A673 (cell line): ENCODE measurements around the gene ARHGEF33. TPM values are rescaled to one million over a fixed set of nuclear protein-coding genes. Genes with fewer than 3 reads are reported as not detected.

Source experiments
- Bru-seq: library from RNA; stranded (reverse); fragments of 400-500 nt; gene quantifications from one replicate; lab custom pipeline; 2021; lab: Mats Ljungman, UMichigan
- BruChase-seq, 2 experiments: library from RNA; stranded (reverse); fragments of 400-500 nt; gene quantifications; one replicate each; lab custom pipeline; 2021; lab: Mats Ljungman, UMichigan
- BruUV-seq: library from RNA; stranded (reverse); fragments of 400-500 nt; replicated peaks from 2 replicates; lab custom pipeline; 2021; lab: Mats Ljungman, UMichigan
- CTCF ChIA-PET: fragments of 300-600 bp; sonication (Branson Sonifier 250); formaldehyde crosslinking; loops from one replicate; lab custom pipeline; 2022; ENCODE audit warnings: antibody characterized with exemption; lab: Charles Lee
- POLR2A ChIA-PET: fragments of 300-600 bp; sonication (Branson Sonifier 250); formaldehyde crosslinking; loops from one replicate; lab custom pipeline; 2022; ENCODE audit warnings: antibody characterized with exemption; ENCODE audit not compliant: low non-redundant PET; lab: Charles Lee
- DNase-seq: peaks from one replicate; pipeline ENCODE4 v3.0.0-alpha.2; 2015; ENCODE audit warnings: low spot score
- H3K27ac ChIP-seq: fragments of 200-600 bp; sonication (generic); 2 replicates; pipeline ENCODE4 v1.5.1; 2016; ENCODE audit warnings: mixed run types, low read depth, mild to moderate bottlenecking, mixed read lengths, antibody characterized with exemption, low read length; ENCODE audit not compliant: poor library complexity, severe bottlenecking
- H3K27me3 ChIP-seq: fragments of 200-600 bp; sonication (generic); replicated peaks from 2 replicates; pipeline ENCODE4 v1.6.1; 2017; ENCODE audit warnings: mixed run types, low read depth, mild to moderate bottlenecking, mixed read lengths, antibody characterized with exemption, low read length; ENCODE audit not compliant: insufficient read depth, poor library complexity
- H3K36me3 ChIP-seq: fragments of 200-600 bp; sonication (generic); 2 replicates; pipeline ENCODE4 v1.6.1; 2016; ENCODE audit warnings: mixed run types, mild to moderate bottlenecking, mixed read lengths, antibody characterized with exemption, low read length; ENCODE audit not compliant: insufficient read depth, poor library complexity, severe bottlenecking
- H3K4me1 ChIP-seq: fragments of 200-600 bp; sonication (generic); 2 replicates; pipeline ENCODE4 v1.6.1; 2017; ENCODE audit warnings: mixed run types, mild to moderate bottlenecking, mixed read lengths, antibody characterized with exemption, low read length; ENCODE audit not compliant: insufficient read depth, poor library complexity, severe bottlenecking
- H3K4me3 ChIP-seq: fragments of 200-600 bp; sonication (generic); 2 replicates; pipeline ENCODE4 v1.5.1; 2016; ENCODE audit warnings: low read depth, mixed run types, mild to moderate bottlenecking, mixed read lengths, low read length; ENCODE audit not compliant: poor library complexity, severe bottlenecking
- H3K9me3 ChIP-seq: fragments of 200-600 bp; sonication (generic); 2 replicates; pipeline ENCODE4 v1.6.1; 2016; ENCODE audit warnings: mixed run types, low read depth, mild to moderate bottlenecking, mixed read lengths, antibody characterized with exemption, low read length; ENCODE audit not compliant: poor library complexity, severe bottlenecking
- EZH2 ChIP-seq: fragments of 200-600 bp; sonication (generic); IDR thresholded peaks from 2 replicates; pipeline ENCODE4 v1.6.1; 2017; ENCODE audit warnings: borderline replicate concordance, low read depth, mild to moderate bottlenecking, mixed read lengths, antibody characterized with exemption, low read length; ENCODE audit not compliant: poor library complexity, severe bottlenecking
- intact Hi-C: fragments of 100-400 bp; cut with micrococcal nuclease; formaldehyde crosslinking; loops from one replicate; pipeline ENCODE4 v1.10.0; 2022; ENCODE audit not compliant: unreplicated experiment
- long read RNA-seq: library from polyadenylated mRNA; stranded (forward); transcript quantifications from one replicate; pipeline ENCODE4 v2.0.0, GENCODE V29; 2022
- total RNA-seq: library from RNA; stranded (reverse); gene quantifications from 2 replicates; pipeline ENCODE4 v1.2.3, GENCODE V29; 2021
- TF ChIP-seq, protein P1 (sequence below): fragments of 300-800, 200-600 bp; sonication (generic); conservative IDR thresholded peaks from 2 replicates; pipeline ENCODE4 v1.5.1; 2017; ENCODE audit warnings: low read depth, mild to moderate bottlenecking, antibody characterized with exemption, low read length, moderate library complexity, mixed read lengths

Gene ARHGEF33
- total RNA-seq = 0.09 and 0.35 TPM in 2 replicates
- percentile 17 among the genes with signal in this experiment for Bru-seq, nascent RNA
- BruChase-seq, experiment 1, labeled RNA remaining after a 2-hour chase = percentile 35 among the genes with signal in this experiment
- BruChase-seq, experiment 2, labeled RNA remaining after a 6-hour chase = percentile 32 among the genes with signal in this experiment
- long read RNA-seq = 0 reads

DNA sequence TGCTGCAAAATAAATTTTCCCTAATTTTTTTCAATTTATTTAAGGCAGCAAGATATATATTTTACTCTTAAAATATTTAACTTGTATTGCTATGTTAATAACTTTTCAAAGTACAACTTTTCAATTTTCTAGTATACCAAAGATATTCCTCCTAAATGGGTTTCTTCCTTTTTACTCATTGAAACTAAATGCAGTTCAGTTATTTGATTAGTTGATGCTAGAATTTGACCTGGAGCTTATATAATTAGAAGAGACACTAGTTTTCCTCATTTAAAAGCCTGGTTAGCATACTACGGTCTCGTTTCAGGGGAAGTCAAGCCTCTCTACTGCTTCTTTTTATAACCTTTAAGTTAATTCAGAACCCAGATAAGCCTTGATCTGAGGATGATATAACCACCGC, at the start of gene ARHGEF33:
TSS of gene ARHGEF33 (plus strand) at position 301 of the 400 bp plus-strand sequence. CDS start 29,573 bp downstream, outside the sequence.
- DNase-seq = no peak

DNA sequence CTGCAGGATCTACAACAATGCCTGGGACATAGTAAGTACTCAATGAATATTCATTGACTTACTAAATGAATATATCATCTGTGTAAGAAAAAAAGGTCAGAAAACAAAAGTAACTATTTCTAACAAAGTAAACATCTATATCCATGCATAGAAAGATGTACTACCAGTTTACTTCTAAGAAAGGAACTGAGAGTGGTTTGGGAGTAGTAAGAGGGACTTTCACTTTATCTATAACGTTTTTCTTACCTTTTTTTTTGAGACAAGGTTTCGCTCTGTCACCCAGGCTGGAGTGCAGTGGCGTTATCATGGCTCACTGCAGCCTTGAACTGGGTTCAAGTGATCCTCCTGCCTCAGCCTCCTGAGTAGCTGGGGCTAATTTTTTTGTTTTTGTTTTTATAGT, 39.6 kb upstream of the ARHGEF33 start:
- Histone ChIP-seq H3K36me3 (peaks cover 19% of the 10 kb centered on the region), H3K9me3 (no peaks in the 10 kb centered on the region), H3K4me1 (no peaks in the 10 kb centered on the region), H3K27ac (no peak overlapping the region), H3K4me3 (no peak overlapping the region), H3K27me3 (no peaks in the 10 kb centered on the region)
- TF ChIP-seq EZH2 = no peak
- TF ChIP-seq, protein P1, sequence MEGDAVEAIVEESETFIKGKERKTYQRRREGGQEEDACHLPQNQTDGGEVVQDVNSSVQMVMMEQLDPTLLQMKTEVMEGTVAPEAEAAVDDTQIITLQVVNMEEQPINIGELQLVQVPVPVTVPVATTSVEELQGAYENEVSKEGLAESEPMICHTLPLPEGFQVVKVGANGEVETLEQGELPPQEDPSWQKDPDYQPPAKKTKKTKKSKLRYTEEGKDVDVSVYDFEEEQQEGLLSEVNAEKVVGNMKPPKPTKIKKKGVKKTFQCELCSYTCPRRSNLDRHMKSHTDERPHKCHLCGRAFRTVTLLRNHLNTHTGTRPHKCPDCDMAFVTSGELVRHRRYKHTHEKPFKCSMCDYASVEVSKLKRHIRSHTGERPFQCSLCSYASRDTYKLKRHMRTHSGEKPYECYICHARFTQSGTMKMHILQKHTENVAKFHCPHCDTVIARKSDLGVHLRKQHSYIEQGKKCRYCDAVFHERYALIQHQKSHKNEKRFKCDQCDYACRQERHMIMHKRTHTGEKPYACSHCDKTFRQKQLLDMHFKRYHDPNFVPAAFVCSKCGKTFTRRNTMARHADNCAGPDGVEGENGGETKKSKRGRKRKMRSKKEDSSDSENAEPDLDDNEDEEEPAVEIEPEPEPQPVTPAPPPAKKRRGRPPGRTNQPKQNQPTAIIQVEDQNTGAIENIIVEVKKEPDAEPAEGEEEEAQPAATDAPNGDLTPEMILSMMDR = no peak
- BruUV-seq = no TSS peak
- DNase-seq = no peak
- POLR2A ChIA-PET = no interaction called here
- intact Hi-C loops = no loop called here
- CTCF ChIA-PET = no interaction called here

More for the DNA sequence above, at the start of gene ARHGEF33:
- Histone ChIP-seq H3K9me3 (no peaks in the 10 kb centered on the region), H3K4me3 (no peak within 1 kb of the TSS), H3K36me3 (no peaks in the 10 kb centered on the region), H3K4me1 (no peaks in the 10 kb centered on the region), H3K27ac (no peak within 1 kb of the TSS), H3K27me3 (no peaks in the 10 kb centered on the region)
- ChIA-PET CTCF (no interaction called here), POLR2A (no interaction called here)
- BruUV-seq = no TSS peak
- TF ChIP-seq EZH2 = no peak
- TF ChIP-seq, protein P1 = no peak
- intact Hi-C loops = no loop called here

DNA sequence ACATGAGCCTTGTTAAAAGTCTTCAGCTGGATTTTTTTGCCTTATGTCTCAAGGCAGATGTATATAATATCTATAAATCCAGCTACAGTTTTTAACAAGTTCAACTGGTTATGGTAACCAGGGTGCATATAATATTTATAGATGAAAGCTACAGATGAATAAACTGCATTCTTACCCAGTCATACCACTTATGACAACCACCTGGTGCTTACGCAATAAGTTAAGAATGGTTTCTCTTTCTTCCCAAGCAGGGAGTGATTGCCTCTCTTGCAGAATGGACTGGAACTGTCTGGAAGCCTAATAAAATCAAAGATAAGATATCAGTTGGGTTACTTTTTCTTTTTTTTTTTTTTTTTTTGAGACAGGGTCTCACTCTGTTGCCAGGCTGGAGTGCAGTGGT, 33.5 kb upstream of the ARHGEF33 start:
- Histone ChIP-seq H3K9me3 (no peaks in the 10 kb centered on the region), H3K4me3 (no peak overlapping the region), H3K36me3 (peaks cover 39% of the 10 kb centered on the region), H3K27me3 (no peaks in the 10 kb centered on the region), H3K27ac (no peak overlapping the region), H3K4me1 (no peaks in the 10 kb centered on the region)
- no peak for DNase-seq
- ChIA-PET POLR2A (no interaction called here), CTCF (no interaction called here)
- intact Hi-C loops = no loop called here
- TF ChIP-seq, protein P1 = no peak
- no peak for TF ChIP-seq EZH2
- BruUV-seq = no TSS peak
